PFSK-1 (cell line): ENCODE measurements around the gene KLF6.

ENCODE experiments used
- POLR2AphosphoS5 ChIP-seq: IDR thresholded peaks from 2 replicates; pipeline ENCODE4 v1.6.1; 2012; ENCODE audit warnings: low read depth, mild to moderate bottlenecking, control low read depth, low read length, moderate library complexity
- SIN3A ChIP-seq: IDR thresholded peaks from 2 replicates; pipeline ENCODE4 v1.6.1; 2012; ENCODE audit warnings: mild to moderate bottlenecking, low read length, moderate library complexity, borderline replicate concordance; ENCODE audit not compliant: insufficient read depth

- no peak for TF ChIP-seq POLR2AphosphoS5
- TF ChIP-seq SIN3A, result no peak
Measured at GRCh38 chr10:3813267-3813666, 28.3 kb upstream of the KLF6 start.
